PC-3 (cell line): ENCODE data around the gene PARVA.

Experiments
- EZH2 ChIP-seq: fragments of 300-600 bp; sonication (generic); IDR thresholded peaks from one replicate; pipeline ENCODE4 v1.6.1; 2017; ENCODE audit warnings: antibody characterized with exemption, mild to moderate bottlenecking, low read length; ENCODE audit not compliant: unreplicated experiment
- TF ChIP-seq, protein P1 (sequence below): fragments of 300-600 bp; sonication (generic); conservative IDR thresholded peaks from 2 replicates; pipeline ENCODE4 v1.5.1; 2017; ENCODE audit warnings: antibody characterized with exemption, low read depth, mild to moderate bottlenecking, low read length

DNA sequence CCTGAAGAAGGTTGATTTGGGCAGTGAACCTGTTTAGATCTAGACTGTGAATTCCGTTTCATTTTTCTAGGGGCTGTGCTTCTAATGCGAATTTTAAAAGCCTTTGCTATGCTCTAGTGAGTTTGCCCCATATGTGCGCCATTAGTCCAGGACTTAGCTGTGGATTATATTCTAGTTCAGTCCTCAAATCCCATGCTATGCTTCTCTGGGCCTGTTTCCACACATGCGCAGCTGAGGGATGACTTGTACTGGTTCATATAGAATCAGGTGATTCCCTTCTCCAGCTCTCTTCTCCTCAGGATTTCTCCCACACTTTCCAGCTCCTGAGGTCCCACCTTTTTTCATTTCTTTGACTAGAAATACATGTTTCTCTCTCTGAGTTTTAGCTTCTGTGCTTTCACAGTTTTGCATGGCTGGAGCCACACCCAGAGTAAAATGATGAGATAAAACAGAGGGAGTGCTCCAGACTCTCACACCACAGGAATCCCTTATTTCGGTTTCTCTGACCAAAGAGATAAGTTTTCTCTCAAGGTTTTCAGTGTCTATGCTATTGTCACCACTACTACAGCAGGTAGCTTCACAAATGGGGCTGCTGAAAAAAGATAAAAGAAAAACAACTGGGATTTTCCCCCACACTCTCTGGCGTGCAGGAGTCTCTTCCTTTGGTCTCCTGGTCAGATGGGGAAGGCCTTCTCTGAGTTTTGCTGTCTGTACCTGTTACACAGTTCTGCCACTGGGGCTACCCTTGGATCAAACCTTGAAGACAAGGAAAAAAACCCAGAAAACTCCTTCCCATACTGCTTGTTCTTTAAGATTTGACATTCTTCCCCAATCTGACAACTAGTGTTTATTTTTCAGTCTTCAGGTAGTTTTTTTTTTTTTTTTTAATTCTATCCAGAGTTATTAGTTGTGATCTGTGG, 200.6 kb downstream of the PARVA start:
- TF ChIP-seq, protein P1, sequence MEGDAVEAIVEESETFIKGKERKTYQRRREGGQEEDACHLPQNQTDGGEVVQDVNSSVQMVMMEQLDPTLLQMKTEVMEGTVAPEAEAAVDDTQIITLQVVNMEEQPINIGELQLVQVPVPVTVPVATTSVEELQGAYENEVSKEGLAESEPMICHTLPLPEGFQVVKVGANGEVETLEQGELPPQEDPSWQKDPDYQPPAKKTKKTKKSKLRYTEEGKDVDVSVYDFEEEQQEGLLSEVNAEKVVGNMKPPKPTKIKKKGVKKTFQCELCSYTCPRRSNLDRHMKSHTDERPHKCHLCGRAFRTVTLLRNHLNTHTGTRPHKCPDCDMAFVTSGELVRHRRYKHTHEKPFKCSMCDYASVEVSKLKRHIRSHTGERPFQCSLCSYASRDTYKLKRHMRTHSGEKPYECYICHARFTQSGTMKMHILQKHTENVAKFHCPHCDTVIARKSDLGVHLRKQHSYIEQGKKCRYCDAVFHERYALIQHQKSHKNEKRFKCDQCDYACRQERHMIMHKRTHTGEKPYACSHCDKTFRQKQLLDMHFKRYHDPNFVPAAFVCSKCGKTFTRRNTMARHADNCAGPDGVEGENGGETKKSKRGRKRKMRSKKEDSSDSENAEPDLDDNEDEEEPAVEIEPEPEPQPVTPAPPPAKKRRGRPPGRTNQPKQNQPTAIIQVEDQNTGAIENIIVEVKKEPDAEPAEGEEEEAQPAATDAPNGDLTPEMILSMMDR: no peak; the same call in 1 of the 2 replicates
- TF ChIP-seq EZH2: no peak
